ENCODE data around the gene COPS4.

DNA sequence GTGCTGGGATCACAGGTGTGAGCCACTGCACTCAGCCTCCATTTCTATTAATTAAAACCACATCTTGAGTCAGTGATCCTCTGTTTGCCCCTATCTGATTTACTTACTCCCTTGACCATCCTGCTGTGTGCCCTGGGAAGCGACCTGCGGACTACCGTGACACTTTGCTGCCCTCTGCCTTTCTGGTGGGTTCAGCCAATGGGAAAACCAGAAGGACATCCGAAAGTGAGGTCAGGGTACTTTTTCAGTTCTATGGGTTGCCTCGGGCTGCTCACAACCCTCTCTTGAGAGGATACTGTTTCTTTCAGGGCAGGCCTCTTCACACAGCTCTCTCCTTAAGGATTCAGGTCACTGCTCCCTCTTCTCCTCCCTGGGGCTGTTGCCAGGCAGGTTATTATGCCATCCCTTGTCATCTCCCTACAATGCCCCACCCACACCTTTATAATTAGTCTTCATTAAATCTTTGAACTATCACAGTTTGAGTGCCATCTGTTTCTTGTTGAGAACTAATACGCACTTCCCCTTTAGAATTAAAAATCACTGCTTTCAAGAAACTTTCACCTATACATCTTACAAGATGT lies 58.2 kb downstream of the COPS4 start:
- TF ChIP-seq, protein P1, sequence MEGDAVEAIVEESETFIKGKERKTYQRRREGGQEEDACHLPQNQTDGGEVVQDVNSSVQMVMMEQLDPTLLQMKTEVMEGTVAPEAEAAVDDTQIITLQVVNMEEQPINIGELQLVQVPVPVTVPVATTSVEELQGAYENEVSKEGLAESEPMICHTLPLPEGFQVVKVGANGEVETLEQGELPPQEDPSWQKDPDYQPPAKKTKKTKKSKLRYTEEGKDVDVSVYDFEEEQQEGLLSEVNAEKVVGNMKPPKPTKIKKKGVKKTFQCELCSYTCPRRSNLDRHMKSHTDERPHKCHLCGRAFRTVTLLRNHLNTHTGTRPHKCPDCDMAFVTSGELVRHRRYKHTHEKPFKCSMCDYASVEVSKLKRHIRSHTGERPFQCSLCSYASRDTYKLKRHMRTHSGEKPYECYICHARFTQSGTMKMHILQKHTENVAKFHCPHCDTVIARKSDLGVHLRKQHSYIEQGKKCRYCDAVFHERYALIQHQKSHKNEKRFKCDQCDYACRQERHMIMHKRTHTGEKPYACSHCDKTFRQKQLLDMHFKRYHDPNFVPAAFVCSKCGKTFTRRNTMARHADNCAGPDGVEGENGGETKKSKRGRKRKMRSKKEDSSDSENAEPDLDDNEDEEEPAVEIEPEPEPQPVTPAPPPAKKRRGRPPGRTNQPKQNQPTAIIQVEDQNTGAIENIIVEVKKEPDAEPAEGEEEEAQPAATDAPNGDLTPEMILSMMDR (conservative IDR thresholded peaks at IDR 0.05; ENCODE audit: low read depth, low read length), result no peak
- TF ChIP-seq EZH2 (IDR thresholded peaks at IDR 0.05; ENCODE audit: low read length, unreplicated experiment), result no peak
